Loucy (cell line): ENCODE data around the gene MAB21L4.

ENCODE experiments used
- H2AFZ ChIP-seq: fragments of 200-600 bp; sonication (generic); 2 replicates; pipeline ENCODE4 v1.6.0; 2016; ENCODE audit warnings: antibody characterized with exemption, mild to moderate bottlenecking, low read length, moderate library complexity
- H3F3A ChIP-seq: fragments of 200-600 bp; 2 replicates; pipeline ENCODE4 v1.6.0; 2016; ENCODE audit warnings: antibody characterized with exemption, low read depth, mild to moderate bottlenecking
- H3K27me3 ChIP-seq: fragments of 200-600 bp; sonication (generic); 2 replicates; pipeline ENCODE4 v1.6.1; 2014; ENCODE audit warnings: low read length, mild to moderate bottlenecking; ENCODE audit not compliant: insufficient read depth, poor library complexity, severe bottlenecking
- H3K36me3 ChIP-seq: fragments of 200-600 bp; sonication (generic); 2 replicates; pipeline ENCODE4 v1.6.1; 2016; ENCODE audit warnings: low read length; ENCODE audit not compliant: insufficient read depth
- H3K4me1 ChIP-seq: fragments of 200-600 bp; sonication (generic); 2 replicates; pipeline ENCODE4 v1.5.1; 2014; ENCODE audit warnings: low read length, mild to moderate bottlenecking; ENCODE audit not compliant: insufficient read depth, poor library complexity, severe bottlenecking
- H3K4me2 ChIP-seq: fragments of 200-600 bp; sonication (generic); 2 replicates; pipeline ENCODE4 v1.6.0; 2014; ENCODE audit warnings: antibody characterized with exemption, low read length, low read depth, mild to moderate bottlenecking; ENCODE audit not compliant: poor library complexity, severe bottlenecking
- H3K4me3 ChIP-seq: fragments of 200-600 bp; sonication (generic); 2 replicates; pipeline ENCODE4 v1.5.1; 2014; ENCODE audit warnings: low read length, mild to moderate bottlenecking, mixed read lengths; ENCODE audit not compliant: poor library complexity, severe bottlenecking
- H3K79me2 ChIP-seq: fragments of 200-600 bp; sonication (generic); 2 replicates; pipeline ENCODE4 v1.6.1; 2014; ENCODE audit warnings: low read length; ENCODE audit not compliant: insufficient read depth
- H3K9ac ChIP-seq: fragments of 200-600 bp; sonication (generic); 2 replicates; pipeline ENCODE4 v1.6.0; 2014; ENCODE audit warnings: mild to moderate bottlenecking, low read depth, low read length, moderate library complexity; ENCODE audit not compliant: poor library complexity, severe bottlenecking
- H3K9me2 ChIP-seq: fragments of 200-600 bp; sonication (generic); replicated peaks from 2 replicates; pipeline ENCODE4 v1.6.1; 2016; ENCODE audit warnings: low read depth, low read length, mixed read lengths
- H3K9me3 ChIP-seq: fragments of 200-600 bp; sonication (generic); 2 replicates; pipeline ENCODE4 v1.6.1; 2014; ENCODE audit warnings: mild to moderate bottlenecking, antibody characterized with exemption, low read length, low read depth; ENCODE audit not compliant: insufficient read depth
- H4K20me1 ChIP-seq: fragments of 200-600 bp; sonication (generic); 2 replicates; pipeline ENCODE4 v1.6.0; 2014; ENCODE audit warnings: antibody characterized with exemption, low read length, mild to moderate bottlenecking; ENCODE audit not compliant: insufficient read depth, poor library complexity, severe bottlenecking
- EZH2phosphoT487 ChIP-seq: fragments of 200-600 bp; IDR thresholded peaks from 2 replicates; pipeline ENCODE4 v1.6.1; 2018; ENCODE audit warnings: antibody characterized with exemption, mild to moderate bottlenecking, moderate library complexity, borderline replicate concordance
- TF ChIP-seq, protein P1 (sequence below): fragments of 200-600 bp; sonication (generic); conservative IDR thresholded peaks from 2 replicates; pipeline ENCODE4 v1.5.1; 2014; ENCODE audit warnings: mild to moderate bottlenecking, antibody characterized with exemption, low read length

Gene MAB21L4

DNA sequence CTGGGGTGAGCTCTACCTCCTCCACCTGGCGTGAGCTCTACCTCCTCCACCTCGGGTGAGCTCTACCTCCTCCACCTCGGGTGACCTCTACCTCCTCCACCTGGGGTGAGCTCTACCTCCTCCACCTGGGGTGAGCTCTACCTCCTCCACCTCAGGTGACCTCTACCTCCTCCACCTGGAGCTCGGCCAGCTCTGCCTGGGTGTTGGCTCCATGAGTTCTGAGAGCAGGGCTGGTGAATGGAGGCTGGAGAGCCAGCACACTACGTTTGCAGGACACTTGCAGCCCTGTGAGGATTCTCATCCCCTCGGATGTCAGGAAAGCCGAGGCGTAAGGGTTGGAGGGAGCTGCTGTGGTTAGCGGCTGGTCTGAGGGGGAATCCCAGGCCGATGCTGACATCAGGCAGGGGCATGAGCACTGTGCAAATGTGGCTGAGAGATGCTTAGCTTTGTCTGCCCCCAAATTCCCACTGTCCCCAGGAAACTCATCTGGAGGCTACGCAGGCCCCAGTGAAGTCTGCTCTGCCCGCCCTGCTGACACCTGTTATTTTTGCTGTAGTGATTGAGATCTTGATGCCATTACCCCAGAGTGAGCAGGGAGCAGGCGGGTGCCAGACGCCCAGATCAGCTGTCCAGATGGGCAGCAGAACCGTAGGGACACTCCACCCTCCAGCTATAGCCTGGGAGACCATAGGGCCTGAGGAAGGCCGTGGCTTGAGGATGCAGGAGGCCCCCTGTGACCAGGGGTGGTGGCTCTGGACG is 13.4 kb upstream of the MAB21L4 start:
- Histone ChIP-seq H3K4me1 (no peaks in the 10 kb centered on the region), H3K79me2 (no peaks in the 10 kb centered on the region), H2AFZ (no peak overlapping the region), H3K27me3 (no peaks in the 10 kb centered on the region), H3K9me3 (no peaks in the 10 kb centered on the region; the same call in 1 of the 2 replicates), H3K36me3 (no peaks in the 10 kb centered on the region), H4K20me1 (no peaks in the 10 kb centered on the region), H3K9me2 (no peaks in the 10 kb centered on the region), H3K9ac (no peak overlapping the region), H3F3A (no peaks in the 10 kb centered on the region), H3K4me3 (no peak overlapping the region), H3K4me2 (no peak overlapping the region)
- TF ChIP-seq, protein P1, sequence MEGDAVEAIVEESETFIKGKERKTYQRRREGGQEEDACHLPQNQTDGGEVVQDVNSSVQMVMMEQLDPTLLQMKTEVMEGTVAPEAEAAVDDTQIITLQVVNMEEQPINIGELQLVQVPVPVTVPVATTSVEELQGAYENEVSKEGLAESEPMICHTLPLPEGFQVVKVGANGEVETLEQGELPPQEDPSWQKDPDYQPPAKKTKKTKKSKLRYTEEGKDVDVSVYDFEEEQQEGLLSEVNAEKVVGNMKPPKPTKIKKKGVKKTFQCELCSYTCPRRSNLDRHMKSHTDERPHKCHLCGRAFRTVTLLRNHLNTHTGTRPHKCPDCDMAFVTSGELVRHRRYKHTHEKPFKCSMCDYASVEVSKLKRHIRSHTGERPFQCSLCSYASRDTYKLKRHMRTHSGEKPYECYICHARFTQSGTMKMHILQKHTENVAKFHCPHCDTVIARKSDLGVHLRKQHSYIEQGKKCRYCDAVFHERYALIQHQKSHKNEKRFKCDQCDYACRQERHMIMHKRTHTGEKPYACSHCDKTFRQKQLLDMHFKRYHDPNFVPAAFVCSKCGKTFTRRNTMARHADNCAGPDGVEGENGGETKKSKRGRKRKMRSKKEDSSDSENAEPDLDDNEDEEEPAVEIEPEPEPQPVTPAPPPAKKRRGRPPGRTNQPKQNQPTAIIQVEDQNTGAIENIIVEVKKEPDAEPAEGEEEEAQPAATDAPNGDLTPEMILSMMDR: no peak
- no peak for TF ChIP-seq EZH2phosphoT487

DNA sequence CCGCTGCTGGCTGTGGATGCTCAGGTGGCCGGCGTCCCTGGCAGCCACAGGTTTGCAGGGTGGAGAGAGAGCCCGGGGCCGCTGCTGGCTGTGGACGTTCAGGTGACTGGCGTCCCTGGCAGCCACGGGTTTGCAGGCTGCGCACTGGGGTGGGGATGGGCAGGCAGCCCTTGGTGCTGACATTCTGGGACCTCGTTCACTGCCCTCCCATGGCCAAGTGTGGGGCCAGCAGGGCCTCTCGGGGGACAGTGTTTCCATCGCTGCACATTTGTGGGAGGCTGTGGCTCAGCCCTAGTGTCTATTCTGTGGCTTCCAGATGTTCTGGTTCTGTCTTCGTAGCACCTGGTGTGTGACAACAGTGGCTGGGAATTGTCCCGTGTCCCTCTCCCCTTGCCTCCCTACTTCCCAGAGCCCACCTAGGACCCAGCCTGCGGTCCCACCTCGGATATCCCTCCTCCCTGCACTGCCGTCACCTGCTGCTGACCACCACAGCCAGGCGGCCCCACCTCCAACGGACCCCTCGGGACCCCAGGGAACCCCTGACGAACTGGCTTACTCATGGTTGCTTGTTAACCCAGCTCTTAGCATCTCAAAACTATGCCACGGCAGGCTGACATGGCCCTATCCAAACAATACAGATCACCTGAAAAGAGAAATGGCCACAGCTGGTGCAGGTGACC is 11.1 kb upstream of the MAB21L4 start:
- TF ChIP-seq, protein P1: no peak
- no peak for TF ChIP-seq EZH2phosphoT487
- no peaks in the 10 kb centered on the region for H3K9me2 ChIP-seq
- H3K4me2 ChIP-seq: no peak overlapping the region
- no peaks in the 10 kb centered on the region for H3K4me1 ChIP-seq
- no peak overlapping the region for H3K4me3 ChIP-seq
- H3K9me3 ChIP-seq: no peaks in the 10 kb centered on the region; the same call in 1 of the 2 replicates
- H3K36me3 ChIP-seq: no peaks in the 10 kb centered on the region
- no peaks in the 10 kb centered on the region for H4K20me1 ChIP-seq
- H3F3A ChIP-seq: no peaks in the 10 kb centered on the region
- no peaks in the 10 kb centered on the region for H3K27me3 ChIP-seq
- no peak overlapping the region for H2AFZ ChIP-seq
- no peak overlapping the region for H3K9ac ChIP-seq
- no peaks in the 10 kb centered on the region for H3K79me2 ChIP-seq

DNA sequence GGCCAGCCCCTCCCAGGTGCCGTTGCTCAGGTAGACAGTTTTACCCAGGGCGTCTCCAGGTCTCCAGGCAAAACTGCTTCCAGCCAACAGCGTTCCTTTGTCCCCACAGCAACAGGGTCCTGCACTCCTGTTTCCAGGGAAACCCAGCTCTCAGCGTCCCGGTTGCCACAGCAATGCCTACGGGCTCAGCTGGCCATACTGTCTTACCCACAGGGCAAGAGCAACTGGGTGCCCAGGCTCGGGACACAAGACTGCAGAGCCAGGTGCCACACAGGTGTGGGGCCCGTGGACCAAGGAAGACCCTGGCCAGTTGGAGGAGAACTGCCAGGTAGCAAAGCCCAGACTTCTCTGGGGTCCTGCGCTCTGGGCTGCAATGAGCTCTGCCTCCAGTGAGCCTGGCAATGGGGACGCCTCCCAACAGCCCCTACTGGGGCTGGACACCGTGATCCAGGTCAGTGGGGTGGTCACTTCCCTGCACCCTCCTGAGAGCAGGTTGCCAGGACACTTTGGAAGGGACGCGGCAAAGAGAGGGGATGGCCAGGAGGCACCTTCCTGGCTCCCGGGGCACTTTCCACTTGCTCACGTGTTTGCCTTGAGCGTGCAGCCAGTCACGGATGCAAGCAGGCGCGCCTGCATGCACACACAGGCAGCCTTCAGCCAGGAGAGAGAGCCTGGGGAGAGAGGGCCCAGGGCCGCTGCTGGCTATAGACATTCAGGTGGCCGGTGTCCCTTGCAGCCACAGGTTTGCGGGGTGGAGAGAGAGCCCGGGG is 10.4 kb upstream of the MAB21L4 start, which contains the start of gene CROCC2:
Gene CROCC2, plus strand, starts transcription at position 196 of the 770 bp plus-strand sequence. Its CDS starts 178 bp downstream, at position 374.
- Histone ChIP-seq H3K9me2 (no peaks in the 10 kb centered on the region), H2AFZ (no peak within 1 kb of the TSS), H3K9me3 (no peaks in the 10 kb centered on the region; the same call in 1 of the 2 replicates), H3K4me2 (no peak within 1 kb of the TSS), H3K9ac (no peak within 1 kb of the TSS), H3K4me3 (no peak within 1 kb of the TSS), H4K20me1 (no peaks in the 10 kb centered on the region), H3K79me2 (no peaks in the 10 kb centered on the region), H3F3A (no peaks in the 10 kb centered on the region), H3K27me3 (no peaks in the 10 kb centered on the region), H3K4me1 (no peaks in the 10 kb centered on the region), H3K36me3 (no peaks in the 10 kb centered on the region)
- TF ChIP-seq, protein P1: no peak
- TF ChIP-seq EZH2phosphoT487: no peak
